HEK293 (cell line): ENCODE data around the gene FHL5.

Experiments
- AEBP2 ChIP-seq: fragments of 450-650 bp; formaldehyde crosslinking; IDR thresholded peaks from 2 replicates; pipeline ENCODE4 v1.5.1; 2016; ENCODE audit warnings: missing biosample characterization, missing genetic modification characterization, borderline replicate concordance
- HOXA7 ChIP-seq: sonication (generic); formaldehyde crosslinking; IDR thresholded peaks from 2 replicates; pipeline ENCODE4 v1.8.1; 2022; ENCODE audit warnings: missing genetic modification reagents, borderline replicate concordance
- HOXC10 ChIP-seq: sonication (generic); formaldehyde crosslinking; IDR thresholded peaks from 2 replicates; pipeline ENCODE4 v1.8.1; 2023; ENCODE audit warnings: mild to moderate bottlenecking, missing genetic modification reagents
- KLF17 ChIP-seq: fragments of 450-650 bp; formaldehyde crosslinking; IDR thresholded peaks from 2 replicates; pipeline ENCODE4 v1.5.1; 2016; ENCODE audit warnings: missing biosample characterization, missing genetic modification characterization
- KLF7 ChIP-seq: fragments of 450-650 bp; formaldehyde crosslinking; IDR thresholded peaks from 2 replicates; pipeline ENCODE4 v1.5.1; 2016; ENCODE audit warnings: missing biosample characterization, missing genetic modification characterization, borderline replicate concordance
- SP2 ChIP-seq: fragments of 450-650 bp; formaldehyde crosslinking; IDR thresholded peaks from 2 replicates; pipeline ENCODE4 v1.5.1; 2016; ENCODE audit warnings: missing biosample characterization, missing genetic modification characterization
- YY1 ChIP-seq: fragments of 450-650 bp; formaldehyde crosslinking; IDR thresholded peaks from 2 replicates; pipeline ENCODE4 v1.5.1; 2018; ENCODE audit warnings: missing biosample characterization, missing genetic modification characterization
- ZBTB10 ChIP-seq: fragments of 450-650 bp; formaldehyde crosslinking; IDR thresholded peaks from 2 replicates; pipeline ENCODE4 v1.5.1; 2016; ENCODE audit warnings: missing biosample characterization, missing genetic modification characterization
- ZBTB49 ChIP-seq: fragments of 450-650 bp; formaldehyde crosslinking; IDR thresholded peaks from 2 replicates; pipeline ENCODE4 v1.5.1; 2016; ENCODE audit warnings: missing biosample characterization, missing genetic modification characterization, low read depth
- ZFP41 ChIP-seq: fragments of 450-650 bp; formaldehyde crosslinking; IDR thresholded peaks from 2 replicates; pipeline ENCODE4 v1.5.1; 2016; ENCODE audit warnings: missing biosample characterization, missing genetic modification characterization, borderline replicate concordance
- ZFP69B ChIP-seq: fragments of 450-650 bp; formaldehyde crosslinking; IDR thresholded peaks from 2 replicates; pipeline ENCODE4 v1.5.1; 2016; ENCODE audit warnings: missing biosample characterization, missing genetic modification characterization
- ZNF16 ChIP-seq: fragments of 450-650 bp; formaldehyde crosslinking; IDR thresholded peaks from 2 replicates; pipeline ENCODE4 v1.5.1; 2016; ENCODE audit warnings: low read depth, missing biosample characterization, missing genetic modification characterization
- ZNF169 ChIP-seq: fragments of 450-650 bp; formaldehyde crosslinking; IDR thresholded peaks from 2 replicates; pipeline ENCODE4 v1.5.1; 2016; ENCODE audit warnings: missing biosample characterization, missing genetic modification characterization
- ZNF274 ChIP-seq, 2 experiments: fragments of 200-500 bp in 1 of 2; fragments of 450-650 bp in 1 of 2; sonication (Bioruptor generic) in 1 of 2; formaldehyde crosslinking in 1 of 2; IDR thresholded peaks; 2 replicates each; pipeline versions ENCODE4 v1.5.1 to v1.6.1; 2014 to 2016; ENCODE audit warnings: borderline replicate concordance in 1 of 2, inconsistent platforms in 1 of 2, low read length in 1 of 2, missing biosample characterization in 1 of 2, missing genetic modification characterization in 1 of 2
- ZNF292 ChIP-seq: fragments of 450-650 bp; formaldehyde crosslinking; IDR thresholded peaks from 2 replicates; pipeline ENCODE4 v1.5.1; 2016; ENCODE audit warnings: low read depth, missing biosample characterization, missing genetic modification characterization, borderline replicate concordance
- ZNF354C ChIP-seq: fragments of 450-650 bp; formaldehyde crosslinking; IDR thresholded peaks from 2 replicates; pipeline ENCODE4 v1.5.1; 2016; ENCODE audit warnings: missing biosample characterization, missing genetic modification characterization, low read depth, borderline replicate concordance
- ZNF366 ChIP-seq: fragments of 450-650 bp; formaldehyde crosslinking; conservative IDR thresholded peaks from 2 replicates; pipeline ENCODE4 v1.5.1; 2016; ENCODE audit warnings: missing biosample characterization, missing genetic modification characterization
- ZNF530 ChIP-seq: fragments of 450-650 bp; formaldehyde crosslinking; IDR thresholded peaks from 2 replicates; pipeline ENCODE4 v1.5.1; 2016; ENCODE audit warnings: low read depth, missing biosample characterization, missing genetic modification characterization
- ZNF549 ChIP-seq: fragments of 450-650 bp; IDR thresholded peaks from 2 replicates; pipeline ENCODE4 v1.5.1; 2018; ENCODE audit warnings: missing biosample characterization, missing genetic modification characterization, mild to moderate bottlenecking, inconsistent platforms, moderate library complexity
- ZNF645 ChIP-seq: fragments of 450-650 bp; formaldehyde crosslinking; IDR thresholded peaks from 2 replicates; pipeline ENCODE4; 2016; ENCODE audit warnings: missing biosample characterization, missing genetic modification characterization
- ZSCAN18 ChIP-seq: fragments of 450-650 bp; formaldehyde crosslinking; IDR thresholded peaks from 2 replicates; pipeline ENCODE4 v1.5.1; 2016; ENCODE audit warnings: missing biosample characterization, missing genetic modification characterization
- TF ChIP-seq, protein P1 (sequence below): fragments of 450-650 bp; IDR thresholded peaks from 2 replicates; pipeline ENCODE4 v1.5.1; 2018; ENCODE audit warnings: missing biosample characterization, missing genetic modification characterization
- TF ChIP-seq, protein P2 (sequence below): fragments of 450-650 bp; formaldehyde crosslinking; IDR thresholded peaks from 2 replicates; pipeline ENCODE4 v1.5.1; 2016; ENCODE audit warnings: missing biosample characterization, missing genetic modification characterization

FHL5 gene

GRCh38 chr6:96521644-96522464 is 41.1 kb upstream of the FHL5 start, which contains the start of gene UFL1 (continued):
- no peak for TF ChIP-seq ZBTB49
- peak; percentile 85 for TF ChIP-seq ZNF366 (tag by site-specific recombination)
- peak; percentile 86 for TF ChIP-seq SP2
- TF ChIP-seq ZNF549, result no peak
- TF ChIP-seq ZNF292, result no peak
- peak; percentile 90 for TF ChIP-seq KLF17
- TF ChIP-seq YY1 (tag by site-specific recombination), result peak; percentile 90
- TF ChIP-seq, protein P1, sequence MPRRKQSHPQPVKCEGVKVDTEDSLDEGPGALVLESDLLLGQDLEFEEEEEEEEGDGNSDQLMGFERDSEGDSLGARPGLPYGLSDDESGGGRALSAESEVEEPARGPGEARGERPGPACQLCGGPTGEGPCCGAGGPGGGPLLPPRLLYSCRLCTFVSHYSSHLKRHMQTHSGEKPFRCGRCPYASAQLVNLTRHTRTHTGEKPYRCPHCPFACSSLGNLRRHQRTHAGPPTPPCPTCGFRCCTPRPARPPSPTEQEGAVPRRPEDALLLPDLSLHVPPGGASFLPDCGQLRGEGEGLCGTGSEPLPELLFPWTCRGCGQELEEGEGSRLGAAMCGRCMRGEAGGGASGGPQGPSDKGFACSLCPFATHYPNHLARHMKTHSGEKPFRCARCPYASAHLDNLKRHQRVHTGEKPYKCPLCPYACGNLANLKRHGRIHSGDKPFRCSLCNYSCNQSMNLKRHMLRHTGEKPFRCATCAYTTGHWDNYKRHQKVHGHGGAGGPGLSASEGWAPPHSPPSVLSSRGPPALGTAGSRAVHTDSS (tag by site-specific recombination), result no peak
- peak; percentile 89 for TF ChIP-seq ZBTB10 (tag by site-specific recombination)
- TF ChIP-seq HOXC10 (CRISPR knock-in tag), result no peak
- TF ChIP-seq ZFP69B (tag by site-specific recombination), result no peak
- no peak for TF ChIP-seq ZNF169 (tag by site-specific recombination)
- TF ChIP-seq ZNF354C, result no peak
- TF ChIP-seq ZFP41, result no peak
- TF ChIP-seq ZNF645 (tag by site-specific recombination), result no peak
- no peak for TF ChIP-seq AEBP2 (tag by site-specific recombination)
- TF ChIP-seq KLF7 (tag by site-specific recombination), result no peak; the same call in 1 of the 2 replicates
- TF ChIP-seq ZNF16 (tag by site-specific recombination), result no peak
- TF ChIP-seq, protein P2, sequence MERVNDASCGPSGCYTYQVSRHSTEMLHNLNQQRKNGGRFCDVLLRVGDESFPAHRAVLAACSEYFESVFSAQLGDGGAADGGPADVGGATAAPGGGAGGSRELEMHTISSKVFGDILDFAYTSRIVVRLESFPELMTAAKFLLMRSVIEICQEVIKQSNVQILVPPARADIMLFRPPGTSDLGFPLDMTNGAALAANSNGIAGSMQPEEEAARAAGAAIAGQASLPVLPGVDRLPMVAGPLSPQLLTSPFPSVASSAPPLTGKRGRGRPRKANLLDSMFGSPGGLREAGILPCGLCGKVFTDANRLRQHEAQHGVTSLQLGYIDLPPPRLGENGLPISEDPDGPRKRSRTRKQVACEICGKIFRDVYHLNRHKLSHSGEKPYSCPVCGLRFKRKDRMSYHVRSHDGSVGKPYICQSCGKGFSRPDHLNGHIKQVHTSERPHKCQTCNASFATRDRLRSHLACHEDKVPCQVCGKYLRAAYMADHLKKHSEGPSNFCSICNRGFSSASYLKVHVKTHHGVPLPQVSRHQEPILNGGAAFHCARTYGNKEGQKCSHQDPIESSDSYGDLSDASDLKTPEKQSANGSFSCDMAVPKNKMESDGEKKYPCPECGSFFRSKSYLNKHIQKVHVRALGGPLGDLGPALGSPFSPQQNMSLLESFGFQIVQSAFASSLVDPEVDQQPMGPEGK (tag by site-specific recombination), result peak; percentile 94
- no peak for TF ChIP-seq ZNF530 (tag by site-specific recombination)
- TF ChIP-seq HOXA7 (CRISPR knock-in tag), result no peak
- TF ChIP-seq ZSCAN18 (tag by site-specific recombination), result no peak
- no peak for TF ChIP-seq ZNF274 (IDR thresholded peaks at IDR 0.05; ENCODE audit: low read length)
- no peak for TF ChIP-seq ZNF274 (tag by site-specific recombination; IDR thresholded peaks at IDR 0.05; ENCODE audit: borderline replicate concordance)
